GM19455 (cell line): ENCODE measurements around the gene RIOK1.

Experiments used
- ATAC-seq: cut with Tn5 transposase; IDR thresholded peaks from one replicate; pipeline ENCODE4 v1.9.1; 2021; ENCODE audit not compliant: unreplicated experiment

The RIOK1 gene

DNA sequence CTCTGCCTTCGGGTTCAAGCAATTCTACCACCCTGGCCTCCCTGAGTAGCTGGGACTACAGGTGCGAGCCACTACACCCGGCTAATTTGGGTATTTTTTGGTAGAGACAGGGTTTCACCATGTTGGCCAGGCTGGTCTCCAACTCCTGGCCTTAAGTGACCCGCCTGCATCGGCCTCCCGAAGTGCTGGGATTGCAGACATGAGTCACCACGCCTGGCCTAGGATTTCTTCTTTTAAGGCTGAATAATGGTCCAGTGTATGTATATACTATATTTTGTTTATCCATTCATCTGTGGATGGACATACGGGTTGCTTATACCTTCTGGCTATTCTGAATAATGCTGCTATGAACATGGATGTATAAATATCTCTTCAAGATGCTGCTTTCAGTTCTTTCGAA, 17.1 kb downstream of the RIOK1 start:
- ATAC-seq = no peak

DNA sequence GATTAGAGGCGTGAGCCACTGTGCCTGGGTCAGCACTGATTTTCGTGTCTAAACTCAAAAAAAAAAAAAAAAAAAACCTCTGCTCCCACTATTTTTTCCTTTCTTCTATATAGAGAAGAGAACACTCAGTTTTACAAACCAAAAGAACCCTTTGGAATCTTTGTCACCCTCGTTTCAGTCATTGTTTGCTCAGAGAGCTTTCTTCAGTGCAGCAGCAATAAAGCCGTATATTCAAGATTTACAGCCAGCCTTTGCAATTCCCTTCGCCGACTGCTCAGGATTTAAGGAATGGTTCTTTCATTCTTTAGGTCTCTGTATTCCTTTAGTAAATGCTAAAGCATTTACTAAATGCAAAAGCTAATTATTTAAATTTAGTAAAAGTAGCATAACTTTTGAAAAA, 20.1 kb downstream of the RIOK1 start:
- no peak for ATAC-seq

GRCh38 chr6:7410851-7411250, 21.2 kb downstream of the RIOK1 start:
- no peak for ATAC-seq

- ATAC-seq = no peak
Observed at GRCh38 chr6:7411328-7411727, 21.7 kb downstream of the RIOK1 start.

DNA sequence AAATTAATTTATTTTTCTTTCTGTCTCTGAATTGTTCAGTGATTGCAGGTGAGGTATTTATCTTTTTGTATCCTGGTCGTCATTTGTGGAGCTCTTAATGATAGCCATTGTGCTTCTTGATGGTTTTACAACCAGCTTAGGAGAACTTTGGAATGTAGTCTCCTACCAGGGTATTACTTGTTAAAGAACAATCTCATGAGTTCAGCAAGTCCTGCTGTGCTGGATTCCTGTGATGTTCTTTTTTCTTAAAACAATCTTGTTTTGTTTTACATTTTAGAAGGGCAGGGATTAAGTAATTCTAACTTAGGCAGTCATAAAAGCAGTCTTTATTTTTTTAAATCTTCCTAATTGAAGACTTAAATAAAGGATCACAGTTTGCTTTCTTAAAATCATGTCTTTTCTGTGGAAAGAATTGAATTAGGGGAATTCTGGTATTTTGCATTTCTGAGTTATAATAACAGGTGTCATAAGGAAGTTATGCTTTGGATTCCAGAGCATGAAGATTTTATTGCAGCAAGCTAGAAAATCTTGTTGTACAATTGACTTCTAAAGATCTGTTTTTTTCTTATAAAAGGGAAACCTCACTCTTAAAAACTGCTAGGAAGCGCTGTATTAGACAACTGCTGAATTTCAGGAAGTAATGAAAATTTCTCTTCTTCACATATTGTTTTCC, 23.7 kb downstream of the RIOK1 start:
- ATAC-seq = no peak

GRCh38 chr6:7414811-7415210, 25.2 kb downstream of the RIOK1 start:
- no peak for ATAC-seq

- no peak for ATAC-seq
Observed at GRCh38 chr6:7417684-7418083, 28.1 kb downstream of the RIOK1 start.

- no peak for ATAC-seq
Observed at GRCh38 chr6:7418238-7418905, 28.8 kb downstream of the RIOK1 start.

- ATAC-seq = no peak
Observed at GRCh38 chr6:7419065-7419464, 29.5 kb downstream of the RIOK1 start.

- ATAC-seq = no peak
Observed at GRCh38 chr6:7421066-7421465, 31.5 kb downstream of the RIOK1 start.

- ATAC-seq = no peak
Observed at GRCh38 chr6:7424058-7424457, 34.5 kb downstream of the RIOK1 start.

DNA sequence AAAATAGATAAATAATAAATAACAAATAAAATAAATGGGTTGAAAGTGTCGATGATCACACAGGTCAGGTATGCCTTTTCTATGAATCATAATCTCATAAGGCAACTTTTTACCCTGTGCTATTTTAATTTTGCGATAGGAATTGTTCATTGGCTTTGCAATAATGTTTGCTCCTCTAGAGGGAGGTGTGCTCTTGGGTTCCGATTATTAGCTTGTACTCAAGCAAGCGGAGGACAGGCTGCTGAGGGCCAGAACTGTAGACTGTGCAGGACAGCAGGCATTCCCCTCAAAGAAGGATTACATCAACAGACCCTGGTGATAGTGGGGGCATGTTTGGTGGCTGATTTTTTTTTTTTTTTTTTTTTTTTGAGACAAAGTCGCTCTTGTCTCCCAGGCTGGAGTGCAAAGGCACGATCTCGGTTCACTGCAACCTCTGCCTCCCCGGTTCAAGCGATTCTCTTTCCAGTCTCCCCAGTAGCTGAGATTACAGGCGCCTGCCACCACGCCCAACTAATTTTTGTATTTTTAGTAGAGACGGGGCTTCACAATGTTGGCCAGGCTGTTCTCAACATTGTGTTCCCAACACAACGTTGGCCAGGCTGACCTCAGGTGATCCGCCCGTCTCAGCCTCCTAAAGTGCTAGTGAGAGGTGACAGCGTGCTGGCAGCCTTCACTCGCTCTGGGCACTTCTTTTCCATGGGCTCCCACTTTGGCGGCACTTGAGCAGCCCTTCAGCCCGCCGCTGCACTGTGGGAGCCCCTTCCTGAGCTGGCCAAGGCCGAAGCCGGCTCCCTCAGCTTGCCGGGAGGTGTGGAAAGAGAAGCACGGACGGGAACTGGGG, 35.6 kb downstream of the RIOK1 start:
- ATAC-seq = no peak

DNA sequence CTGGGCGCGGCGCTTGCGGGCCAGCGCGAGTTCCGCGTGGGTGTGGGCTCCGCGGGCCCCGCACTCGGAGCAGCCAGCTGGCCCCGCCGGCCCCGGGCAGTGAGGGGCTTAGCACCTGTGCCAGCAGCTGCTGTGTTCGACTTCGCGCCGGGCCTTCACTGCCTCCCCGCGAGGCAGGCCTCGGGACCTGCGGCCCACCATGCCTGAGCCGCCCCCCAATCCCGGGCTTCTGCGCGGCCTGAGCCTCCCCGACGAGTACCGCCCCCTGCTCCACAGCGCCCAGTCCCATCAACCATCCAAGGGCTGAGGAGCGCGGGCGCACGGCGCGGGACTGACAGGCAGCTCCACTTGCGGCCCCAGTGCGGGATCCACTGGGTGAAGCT, 36.2 kb downstream of the RIOK1 start:
- ATAC-seq = no peak

DNA sequence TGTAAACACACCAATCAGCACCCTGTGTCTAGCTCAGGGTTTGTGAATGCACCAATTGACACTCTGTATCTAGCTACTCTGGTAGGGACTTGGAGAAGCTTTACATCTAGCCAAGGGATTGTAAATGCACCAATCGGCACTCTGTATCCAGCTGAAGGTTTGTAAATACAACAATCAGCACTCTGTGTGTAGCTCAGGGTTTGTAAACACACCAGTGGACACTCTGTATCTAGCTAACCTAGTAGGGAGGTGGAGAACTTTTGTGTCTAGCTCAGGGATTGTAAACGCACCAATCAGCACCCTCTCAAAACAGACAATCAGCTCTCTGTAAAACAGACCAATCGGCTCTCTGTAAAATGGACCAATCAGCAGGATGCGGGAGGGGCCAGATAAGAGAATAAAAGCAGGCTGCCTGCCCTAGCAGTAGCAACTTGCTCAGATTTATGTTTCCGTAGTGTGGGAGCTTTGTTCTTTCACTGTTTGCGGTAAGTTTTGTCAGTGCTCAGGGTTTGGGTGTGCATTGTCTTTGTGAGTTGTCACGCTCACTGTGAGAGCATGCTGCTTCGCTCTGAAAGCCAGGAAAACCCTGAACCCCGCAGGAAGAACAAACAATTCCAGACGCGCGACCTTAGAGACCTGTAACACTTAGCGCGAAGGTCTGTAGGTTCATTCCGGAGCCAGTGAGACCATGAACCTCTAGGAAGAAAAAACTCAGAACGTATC, 37.0 kb downstream of the RIOK1 start:
- ATAC-seq = no peak

- ATAC-seq = no peak
Observed at GRCh38 chr6:7431313-7431673, 41.7 kb downstream of the RIOK1 start.

DNA sequence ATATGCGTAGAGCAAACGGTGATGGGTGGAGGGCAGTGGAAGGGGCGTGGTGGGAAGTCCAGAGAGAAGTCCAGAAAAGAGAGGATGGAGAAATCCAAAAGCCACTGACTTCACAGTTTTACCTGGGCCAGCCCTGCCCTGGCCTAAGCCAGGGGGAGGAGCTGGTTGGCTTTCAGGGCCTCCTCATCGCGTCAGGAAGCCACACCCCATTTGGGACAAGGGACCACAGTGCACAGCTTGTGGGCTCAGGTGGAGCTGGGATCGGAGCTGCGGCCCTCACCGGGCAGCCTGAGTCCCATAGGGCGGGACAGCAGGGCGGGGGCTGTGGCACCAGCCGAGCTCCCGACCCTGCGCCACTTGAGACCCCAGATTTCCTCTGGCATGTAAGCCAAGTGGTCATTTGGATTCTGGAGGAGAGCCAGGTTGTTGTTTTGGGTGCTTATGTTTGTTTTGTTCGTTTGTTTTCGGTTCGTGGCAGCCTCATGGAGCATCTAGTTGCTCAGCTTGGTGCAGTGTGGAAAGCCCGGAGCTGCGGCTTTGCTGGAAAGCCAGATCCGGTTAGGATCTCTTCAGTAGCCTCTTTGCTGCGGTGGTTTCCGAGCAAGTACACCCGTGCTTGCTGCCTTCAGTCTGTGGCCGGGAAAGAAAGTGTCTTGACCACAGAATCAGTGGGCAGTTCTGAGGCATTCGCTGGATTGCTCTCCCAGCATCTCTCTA, 42.2 kb downstream of the RIOK1 start:
- ATAC-seq = no peak

- no peak for ATAC-seq
Observed at GRCh38 chr6:7432391-7433120, 42.9 kb downstream of the RIOK1 start.

DNA sequence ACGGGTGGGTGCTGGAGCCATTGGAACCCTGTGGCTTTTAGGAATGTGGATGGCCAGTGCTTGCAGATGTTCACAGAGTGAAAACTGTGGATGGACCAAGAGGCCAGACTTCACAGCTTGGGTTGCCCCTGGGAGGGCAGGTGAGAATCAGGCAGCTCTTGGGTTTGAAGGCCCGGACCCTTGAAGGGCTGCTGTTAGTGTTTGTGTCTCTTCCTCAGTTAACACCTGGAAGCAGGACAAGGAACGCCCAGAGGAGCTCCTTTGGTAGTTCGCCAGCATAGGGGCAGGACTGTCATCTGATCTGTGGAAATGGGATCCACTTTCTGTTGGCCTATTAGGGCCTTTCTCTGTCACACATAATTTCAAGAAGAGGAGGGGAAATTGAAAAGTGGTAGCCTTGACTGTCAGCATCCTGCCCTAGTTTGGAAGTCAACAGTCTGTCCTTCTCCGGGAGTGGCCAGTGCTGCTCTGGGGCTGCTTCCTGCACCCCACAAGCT, 43.6 kb downstream of the RIOK1 start:
- no peak for ATAC-seq

DNA sequence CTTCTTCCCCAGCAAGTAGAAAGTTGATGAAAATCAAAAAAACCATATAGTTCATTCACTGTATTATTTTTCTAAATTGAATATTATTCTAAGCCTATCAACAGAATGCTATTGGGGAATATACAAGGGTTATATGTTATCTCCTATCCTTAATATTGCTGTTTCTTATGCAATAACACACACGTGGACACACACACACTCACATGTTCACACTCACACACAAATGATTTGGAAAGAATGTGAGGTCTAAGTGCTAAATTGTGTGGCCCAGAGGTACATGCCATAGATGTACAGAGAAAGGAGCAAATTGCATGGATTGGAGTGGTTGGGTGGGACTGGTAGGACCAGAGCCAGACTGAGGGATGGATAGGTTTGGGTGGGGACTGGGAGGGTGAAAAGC, 45.1 kb downstream of the RIOK1 start:
- no peak for ATAC-seq

DNA sequence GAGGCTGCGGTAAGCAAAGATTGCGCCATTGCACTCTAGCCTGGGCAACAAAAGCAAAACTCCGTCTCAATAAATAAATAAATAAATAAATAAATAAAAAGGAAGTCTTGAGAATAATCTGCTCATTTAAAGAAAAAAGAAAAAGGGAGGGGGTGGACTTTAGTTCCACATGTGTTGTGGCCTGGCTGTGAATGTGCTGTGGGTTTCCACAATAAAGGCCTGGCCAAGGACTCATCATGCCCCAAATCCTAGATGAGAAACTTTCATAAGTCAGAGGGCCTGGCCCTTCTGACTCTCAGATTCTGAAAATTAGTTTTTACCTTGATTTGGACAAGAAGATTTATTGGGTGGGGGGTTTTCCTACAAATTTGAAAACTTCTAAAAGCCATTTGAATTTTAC, 48.4 kb downstream of the RIOK1 start:
- ATAC-seq = no peak
